Liver (tissue), 9 donors: Measurements from ENCODE around the gene ZNF888. TPM values are rescaled to one million over a fixed set of nuclear protein-coding genes. Genes with fewer than 3 reads are reported as not detected.
A peak's percentile ranks its signal among the peaks of the same experiment; 100 is the strongest.
"Not testable (repeated sequence)": the region's sequence is repeated elsewhere in the genome, so short reads cannot be mapped to it uniquely, and the experiment has no call there.

Experiments
- DNase-seq: peaks from one replicate; pipeline ENCODE4 v3.0.0-alpha.2; 2017; ENCODE audit warnings: low spot score
- H3K27ac ChIP-seq, 2 donors: one replicate each; pipeline ENCODE4 v1.7.0; 2013; ENCODE audit warnings: inconsistent platforms in 2 of 2, low read length in 2 of 2, control low read depth in 1 of 2, low read depth in 1 of 2, mild to moderate bottlenecking in 1 of 2
- H3K27me3 ChIP-seq, 4 donors: one replicate each; pipeline versions ENCODE4 v1.6.1 to v1.7.0; 2013; ENCODE audit warnings: low read length in 3 of 4, inconsistent platforms in 1 of 4, mild to moderate bottlenecking in 1 of 4, moderate library complexity in 1 of 4; ENCODE audit not compliant: control insufficient read depth in 4 of 4, insufficient read depth in 4 of 4
- H3K36me3 ChIP-seq, 4 donors: one replicate each; pipeline versions ENCODE4 v1.6.1 to v1.7.0; 2013; ENCODE audit warnings: low read length in 3 of 4, mild to moderate bottlenecking in 3 of 4, low read depth in 1 of 4, moderate library complexity in 1 of 4; ENCODE audit not compliant: control insufficient read depth in 4 of 4, insufficient read depth in 3 of 4
- H3K4me1 ChIP-seq, 4 donors: one replicate each; pipeline versions ENCODE4 v1.6.1 to v1.7.0; 2013; ENCODE audit warnings: low read length in 3 of 4, mild to moderate bottlenecking in 3 of 4, moderate library complexity in 1 of 4; ENCODE audit not compliant: control insufficient read depth in 4 of 4, insufficient read depth in 4 of 4
- H3K4me3 ChIP-seq, 3 donors: one replicate each; pipeline versions ENCODE4 v1.6.1 to v1.7.0; 2013; ENCODE audit warnings: low read length in 3 of 3, control low read depth in 1 of 3, low read depth in 1 of 3, mild to moderate bottlenecking in 1 of 3
- H3K9ac ChIP-seq, 2 donors: one replicate each; pipeline ENCODE4 v1.7.0; 2013; ENCODE audit warnings: low read length in 2 of 2, mild to moderate bottlenecking in 2 of 2, moderate library complexity in 2 of 2, control low read depth in 1 of 2, low read depth in 1 of 2
- H3K9me3 ChIP-seq, 4 donors: one replicate each; pipeline versions ENCODE4 v1.6.1 to v1.7.0; 2013; ENCODE audit warnings: low read length in 3 of 4; ENCODE audit not compliant: control insufficient read depth in 4 of 4
- EGR1 ChIP-seq, 2 donors: IDR thresholded peaks; 2 replicates each; pipeline ENCODE4 v1.6.1; 2016 to 2018; ENCODE audit warnings: antibody characterized with exemption in 2 of 2, low read depth in 2 of 2
- FOXA1 ChIP-seq: IDR thresholded peaks from 2 replicates; pipeline ENCODE4 v1.6.1; 2016; ENCODE audit warnings: antibody characterized with exemption
- NR2F2 ChIP-seq: IDR thresholded peaks from 2 replicates; pipeline ENCODE4 v1.6.1; 2016; ENCODE audit warnings: antibody characterized with exemption
- RXRA ChIP-seq, 2 donors: IDR thresholded peaks; 2 replicates each; pipeline ENCODE4 v1.6.1; 2017 to 2018; ENCODE audit warnings: antibody characterized with exemption in 2 of 2, mild to moderate bottlenecking in 1 of 2
- WGBS: extraction: QIAGEN DNeasy Blood & Tissue Kit; methylation state at CpG from one replicate; pipeline ENCODE4 v1.1.7; 2013; 5-methylcytosine and 5-hydroxymethylcytosine counted together
- polyA plus RNA-seq, 2 donors: library from polyadenylated mRNA; stranded (reverse) in 1 of 2; unstranded in 1 of 2; fragments of 200-250 nt in 1 of 2; fragments of >200 nt in 1 of 2; fragmentation: Nextera tagmentation in 1 of 2; extraction: Ambion mirVana in 1 of 2; gene quantifications; one replicate each; pipeline versions ENCODE4 v1.2.1 to v1.2.3, GENCODE V29; 2013 to 2015
- total RNA-seq, 2 donors: library from RNA; depleted of rRNA; stranded (reverse); fragments of >200 nt; gene quantifications; one replicate each; pipeline ENCODE4 v1.2.3, GENCODE V29; 2014
- TF ChIP-seq, protein P1 (sequence below): fragments of 150-350 bp; IDR thresholded peaks from 2 replicates; pipeline ENCODE4 v1.5.1; 2017; ENCODE audit warnings: improper control_type of control experiment, low read depth, low read length; ENCODE audit not compliant: missing input control
- TF ChIP-seq, protein P2 (sequence below): IDR thresholded peaks from 2 replicates; pipeline ENCODE4 v1.6.1; 2016; ENCODE audit warnings: antibody characterized with exemption
- TF ChIP-seq, protein P3 (sequence below): IDR thresholded peaks from 2 replicates; pipeline ENCODE4 v1.6.1; 2016; ENCODE audit warnings: antibody characterized with exemption
- TF ChIP-seq, protein P4 (sequence below): IDR thresholded peaks from 2 replicates; pipeline ENCODE4 v1.6.1; 2016; ENCODE audit warnings: antibody characterized with exemption
- donor health status: healthy.
- donor health status: healthy.
- donor health status: healthy.
- donor health status: healthy.
- donor health status: healthy.

Gene ZNF888
- total and polyA plus RNA-seq, 4 donors: 0.11 to 9.0 (median 0.71) TPM

DNA sequence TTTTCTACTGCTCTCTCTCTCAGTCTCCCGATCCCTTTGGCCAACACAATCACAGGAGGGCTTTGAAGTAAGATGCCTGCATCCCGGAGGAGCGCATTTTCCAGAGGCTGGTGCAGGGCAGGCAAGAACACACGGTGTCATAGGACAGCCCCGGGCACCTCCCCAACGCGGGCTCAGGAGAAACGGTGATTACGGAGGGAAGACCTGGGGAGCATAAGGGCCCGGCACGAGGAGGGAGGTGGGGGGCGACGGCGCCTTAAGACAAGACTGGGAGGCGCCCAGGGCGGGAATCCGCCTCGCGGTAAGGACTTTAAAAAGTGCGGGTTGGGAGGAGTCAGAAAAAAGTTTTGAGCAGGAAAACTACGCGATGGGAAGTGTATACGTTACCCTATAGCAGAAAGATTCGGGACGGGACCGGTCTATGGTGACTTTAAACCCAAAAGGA, 18.7 kb upstream of the ZNF888 start (continued):
- TF ChIP-seq, protein P1, sequence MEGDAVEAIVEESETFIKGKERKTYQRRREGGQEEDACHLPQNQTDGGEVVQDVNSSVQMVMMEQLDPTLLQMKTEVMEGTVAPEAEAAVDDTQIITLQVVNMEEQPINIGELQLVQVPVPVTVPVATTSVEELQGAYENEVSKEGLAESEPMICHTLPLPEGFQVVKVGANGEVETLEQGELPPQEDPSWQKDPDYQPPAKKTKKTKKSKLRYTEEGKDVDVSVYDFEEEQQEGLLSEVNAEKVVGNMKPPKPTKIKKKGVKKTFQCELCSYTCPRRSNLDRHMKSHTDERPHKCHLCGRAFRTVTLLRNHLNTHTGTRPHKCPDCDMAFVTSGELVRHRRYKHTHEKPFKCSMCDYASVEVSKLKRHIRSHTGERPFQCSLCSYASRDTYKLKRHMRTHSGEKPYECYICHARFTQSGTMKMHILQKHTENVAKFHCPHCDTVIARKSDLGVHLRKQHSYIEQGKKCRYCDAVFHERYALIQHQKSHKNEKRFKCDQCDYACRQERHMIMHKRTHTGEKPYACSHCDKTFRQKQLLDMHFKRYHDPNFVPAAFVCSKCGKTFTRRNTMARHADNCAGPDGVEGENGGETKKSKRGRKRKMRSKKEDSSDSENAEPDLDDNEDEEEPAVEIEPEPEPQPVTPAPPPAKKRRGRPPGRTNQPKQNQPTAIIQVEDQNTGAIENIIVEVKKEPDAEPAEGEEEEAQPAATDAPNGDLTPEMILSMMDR: no peak
- no peak for TF ChIP-seq RXRA (IDR thresholded peaks at IDR 0.05)

DNA sequence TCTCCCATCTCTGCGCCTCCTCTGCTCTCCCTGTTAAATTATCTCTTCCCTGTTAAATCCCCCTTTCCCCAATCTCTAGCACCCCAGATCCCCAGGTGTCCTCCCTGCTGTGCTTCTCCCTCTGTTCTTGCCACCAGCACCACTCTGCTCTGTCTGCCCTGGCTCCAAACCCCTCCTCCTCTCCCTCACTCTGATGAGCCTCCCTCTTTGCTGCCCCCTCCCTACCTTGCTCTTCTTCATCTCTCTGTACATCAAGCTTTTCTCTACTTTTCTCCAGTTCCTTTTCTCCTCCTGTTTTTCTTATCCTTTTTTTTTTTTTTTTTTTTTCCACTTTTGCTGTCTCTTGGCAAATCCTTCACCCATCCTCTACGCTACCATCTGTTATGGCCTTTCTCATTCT, 18.3 kb upstream of the ZNF888 start:
- Histone ChIP-seq H3K9ac (peak overlapping the region in 1 of 2 donors; percentile 22), H3K9me3 (peaks cover 2 to 22% (median 8%) of the 10 kb centered on the region in 4 donors), H3K4me3 (peak overlapping the region in 2 of 3 donors; percentile 70 to 78)
- not testable (repeated sequence) for H3K27me3 ChIP-seq, H3K27ac ChIP-seq, DNase-seq, H3K36me3 ChIP-seq, H3K4me1 ChIP-seq
- WGBS: 51% methylated on average over 2 of the region's 2 CpGs

DNA sequence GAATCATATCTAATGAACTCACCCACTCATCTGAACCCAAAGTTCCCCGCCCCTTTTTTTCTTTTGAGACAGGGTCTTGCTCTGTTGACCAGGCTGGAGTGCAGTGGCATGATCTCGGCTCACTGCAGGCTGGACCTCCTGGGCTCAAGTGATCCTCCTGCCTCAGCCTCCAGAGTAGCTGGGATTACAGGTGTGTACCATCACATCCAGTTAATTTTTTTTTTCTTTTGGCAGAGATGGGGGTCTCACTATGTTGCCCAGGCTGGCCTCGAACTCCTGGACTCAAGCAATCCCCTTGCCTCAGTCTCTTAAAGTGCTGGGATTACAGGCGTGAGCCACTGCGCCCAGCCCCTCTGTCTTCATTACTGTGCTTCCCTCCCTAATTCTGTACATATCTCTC, 17.7 kb upstream of the ZNF888 start:
- H3K27me3 ChIP-seq, H3K4me3 ChIP-seq, DNase-seq, H3K4me1 ChIP-seq, H3K27ac ChIP-seq, H3K9ac ChIP-seq, H3K36me3 ChIP-seq: not testable (repeated sequence)
- peaks cover 2 to 19% (median 6%) of the 10 kb centered on the region in 4 donors for H3K9me3 ChIP-seq
- 88% methylated on average over 5 of the region's 5 CpGs for WGBS

DNA sequence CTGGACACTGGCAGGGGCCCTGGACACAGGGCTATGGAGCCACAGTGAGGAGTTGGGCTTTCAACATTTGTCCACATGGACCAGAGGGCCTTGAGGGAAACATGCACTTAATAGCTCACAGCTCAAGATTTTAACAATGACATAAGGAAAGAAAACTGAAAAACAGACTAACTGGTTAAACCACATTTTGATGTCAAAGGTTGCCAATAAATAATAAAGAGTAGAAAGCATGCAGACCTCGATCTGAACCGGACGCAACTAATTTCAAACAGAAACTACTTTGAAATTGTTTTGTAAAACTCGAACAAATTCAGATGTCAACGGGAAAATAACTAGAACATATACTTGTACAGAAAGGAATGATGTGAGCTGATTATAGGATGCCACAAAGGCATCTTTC, 15.5 kb upstream of the ZNF888 start:
- no peak overlapping the region for H3K27ac ChIP-seq
- no peak for DNase-seq
- TF ChIP-seq FOXA1 (no peak), EGR1 (IDR thresholded peaks at IDR 0.05; ENCODE audit: low read depth in 2 of 2) (no peak), NR2F2 (no peak)
- TF ChIP-seq, protein P2, sequence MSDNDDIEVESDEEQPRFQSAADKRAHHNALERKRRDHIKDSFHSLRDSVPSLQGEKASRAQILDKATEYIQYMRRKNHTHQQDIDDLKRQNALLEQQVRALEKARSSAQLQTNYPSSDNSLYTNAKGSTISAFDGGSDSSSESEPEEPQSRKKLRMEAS: no peak
- TF ChIP-seq, protein P1: no peak
- TF ChIP-seq, protein P3, sequence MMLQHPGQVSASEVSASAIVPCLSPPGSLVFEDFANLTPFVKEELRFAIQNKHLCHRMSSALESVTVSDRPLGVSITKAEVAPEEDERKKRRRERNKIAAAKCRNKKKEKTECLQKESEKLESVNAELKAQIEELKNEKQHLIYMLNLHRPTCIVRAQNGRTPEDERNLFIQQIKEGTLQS: no peak
- TF ChIP-seq, protein P4, sequence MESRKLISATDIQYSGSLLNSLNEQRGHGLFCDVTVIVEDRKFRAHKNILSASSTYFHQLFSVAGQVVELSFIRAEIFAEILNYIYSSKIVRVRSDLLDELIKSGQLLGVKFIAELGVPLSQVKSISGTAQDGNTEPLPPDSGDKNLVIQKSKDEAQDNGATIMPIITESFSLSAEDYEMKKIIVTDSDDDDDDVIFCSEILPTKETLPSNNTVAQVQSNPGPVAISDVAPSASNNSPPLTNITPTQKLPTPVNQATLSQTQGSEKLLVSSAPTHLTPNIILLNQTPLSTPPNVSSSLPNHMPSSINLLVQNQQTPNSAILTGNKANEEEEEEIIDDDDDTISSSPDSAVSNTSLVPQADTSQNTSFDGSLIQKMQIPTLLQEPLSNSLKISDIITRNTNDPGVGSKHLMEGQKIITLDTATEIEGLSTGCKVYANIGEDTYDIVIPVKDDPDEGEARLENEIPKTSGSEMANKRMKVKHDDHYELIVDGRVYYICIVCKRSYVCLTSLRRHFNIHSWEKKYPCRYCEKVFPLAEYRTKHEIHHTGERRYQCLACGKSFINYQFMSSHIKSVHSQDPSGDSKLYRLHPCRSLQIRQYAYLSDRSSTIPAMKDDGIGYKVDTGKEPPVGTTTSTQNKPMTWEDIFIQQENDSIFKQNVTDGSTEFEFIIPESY: no peak
- H3K27me3 ChIP-seq: no peaks in the 10 kb centered on the region
- peaks cover 0 to 2% (median 0%) of the 10 kb centered on the region in 4 donors for H3K4me1 ChIP-seq
- H3K4me3 ChIP-seq: no peak overlapping the region
- H3K9me3 ChIP-seq: peaks cover 0 to 16% (median 1%) of the 10 kb centered on the region in 4 donors
- no peaks in the 10 kb centered on the region for H3K36me3 ChIP-seq
- WGBS: 73% methylated on average over 5 of the region's 5 CpGs
- no peak overlapping the region for H3K9ac ChIP-seq
